Measurements from ENCODE around the gene CSTPP1. TPM values are rescaled to one million over a fixed set of nuclear protein-coding genes. Genes with fewer than 3 reads are reported as not detected.

Gene CSTPP1
- total RNA-seq, 1 donor from 2014 or later: 29.9 TPM

GRCh38 chr11:47177229-47177845 is 240.8 kb downstream of the CSTPP1 start:
- Mint-ChIP-seq H3K36me3 (ENCODE audit: low read depth) (peaks cover 37% of the 10 kb centered on the region), H3K4me1 (peaks cover 35% of the 10 kb centered on the region), H3K27me3 (no peaks in the 10 kb centered on the region), H3K9me3 (no peaks in the 10 kb centered on the region), H3K27ac (peak overlapping the region; percentile 99), H3K4me3 (peak overlapping the region; percentile 98)
- DNase-seq (no peak), ATAC-seq (ENCODE audit: low read depth) (peak; percentile 55)
- intact Hi-C loops (cut with micrococcal nuclease): loop anchor here (1.0 to 2.0 kb wide), 16 partner anchors 9 to 675 kb away; partner anchors contain the start of genes ACP2, ARHGAP1, ATG13 and CELF1
- ChIA-PET POLR2A (interaction anchor here (0.6 to 2.4 kb wide), 7 partner anchors 14 to 819 kb away, joined by 3 to 32 read pairs (median 5); partner anchors contain the start of genes ACP2 and DDB2), CTCF (interaction anchor here (0.8 to 3.7 kb wide), 9 partner anchors 9 to 276 kb away, joined by 3 to 40 read pairs (median 3); partner anchors contain the start of genes ACP2, DDB2, NR1H3 and SLC39A13)
- TF ChIP-seq, protein P1, sequence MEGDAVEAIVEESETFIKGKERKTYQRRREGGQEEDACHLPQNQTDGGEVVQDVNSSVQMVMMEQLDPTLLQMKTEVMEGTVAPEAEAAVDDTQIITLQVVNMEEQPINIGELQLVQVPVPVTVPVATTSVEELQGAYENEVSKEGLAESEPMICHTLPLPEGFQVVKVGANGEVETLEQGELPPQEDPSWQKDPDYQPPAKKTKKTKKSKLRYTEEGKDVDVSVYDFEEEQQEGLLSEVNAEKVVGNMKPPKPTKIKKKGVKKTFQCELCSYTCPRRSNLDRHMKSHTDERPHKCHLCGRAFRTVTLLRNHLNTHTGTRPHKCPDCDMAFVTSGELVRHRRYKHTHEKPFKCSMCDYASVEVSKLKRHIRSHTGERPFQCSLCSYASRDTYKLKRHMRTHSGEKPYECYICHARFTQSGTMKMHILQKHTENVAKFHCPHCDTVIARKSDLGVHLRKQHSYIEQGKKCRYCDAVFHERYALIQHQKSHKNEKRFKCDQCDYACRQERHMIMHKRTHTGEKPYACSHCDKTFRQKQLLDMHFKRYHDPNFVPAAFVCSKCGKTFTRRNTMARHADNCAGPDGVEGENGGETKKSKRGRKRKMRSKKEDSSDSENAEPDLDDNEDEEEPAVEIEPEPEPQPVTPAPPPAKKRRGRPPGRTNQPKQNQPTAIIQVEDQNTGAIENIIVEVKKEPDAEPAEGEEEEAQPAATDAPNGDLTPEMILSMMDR (IDR thresholded peaks at IDR 0.05): no peak

DNA sequence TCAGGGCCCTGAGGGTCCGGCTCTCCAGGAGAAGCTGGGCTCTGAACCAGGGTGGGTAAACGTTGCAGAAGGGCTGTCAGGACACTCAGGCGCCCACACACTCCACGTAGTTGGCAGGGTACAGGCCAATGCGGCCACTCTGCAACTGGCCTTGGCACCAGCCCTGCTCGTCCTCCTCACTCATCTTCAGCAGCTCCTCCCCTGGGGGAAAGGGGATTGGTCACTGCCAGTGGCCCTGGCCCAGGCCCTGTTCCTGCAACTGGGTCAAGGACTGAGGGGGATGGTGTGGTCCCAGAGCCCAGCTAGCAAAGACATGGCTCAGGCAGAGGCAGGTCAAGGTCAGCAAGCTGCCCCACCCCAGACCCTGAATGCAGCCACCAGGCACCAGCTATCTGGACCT is 241.3 kb downstream of the CSTPP1 start:
- Mint-ChIP-seq H3K27me3 (no peaks in the 10 kb centered on the region), H3K4me3 (peak overlapping the region; percentile 98), H3K27ac (peak overlapping the region; percentile 99), H3K4me1 (peaks cover 32% of the 10 kb centered on the region), H3K9me3 (no peaks in the 10 kb centered on the region), H3K36me3 (ENCODE audit: low read depth) (peaks cover 32% of the 10 kb centered on the region)
- ATAC-seq (ENCODE audit: low read depth) (no peak), DNase-seq (no peak)
- intact Hi-C loops (cut with micrococcal nuclease): loop anchor here (1.0 to 2.0 kb wide), 16 partner anchors 8 to 675 kb away; partner anchors contain the start of genes ACP2, ARHGAP1, ATG13 and CELF1
- TF ChIP-seq, protein P1 (IDR thresholded peaks at IDR 0.05): no peak
- ChIA-PET CTCF (interaction anchor here (0.8 to 3.7 kb wide), 9 partner anchors 9 to 276 kb away, joined by 3 to 40 read pairs (median 3); partner anchors contain the start of genes ACP2, DDB2, NR1H3 and SLC39A13), POLR2A (interaction anchor here (0.5 to 2.4 kb wide), 8 partner anchors 14 to 255 kb away, joined by 3 to 32 read pairs (median 4); partner anchors contain the start of genes ACP2 and DDB2)

DNA sequence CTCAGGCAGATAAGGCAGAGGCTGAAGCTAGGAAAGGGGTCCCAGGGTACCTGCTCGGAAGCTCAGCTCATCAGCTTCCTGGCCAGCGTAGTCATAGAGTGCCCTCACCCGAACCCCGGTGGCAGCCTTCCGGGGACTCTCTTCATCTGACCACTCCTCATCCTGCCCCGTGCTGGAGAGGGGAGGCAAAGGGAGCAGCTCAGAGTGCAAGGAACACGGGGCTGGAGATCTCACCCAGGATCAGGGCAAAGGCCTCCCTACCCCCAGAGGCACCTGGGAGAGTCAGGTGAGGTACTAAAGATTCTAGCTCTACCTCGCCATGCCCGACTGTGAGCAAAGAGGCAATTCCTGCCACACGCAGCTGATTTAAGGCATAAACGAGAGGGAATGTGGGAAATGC is 241.8 kb downstream of the CSTPP1 start:
- no peaks in the 10 kb centered on the region for H3K9me3 Mint-ChIP-seq
- peaks cover 28% of the 10 kb centered on the region for H3K36me3 Mint-ChIP-seq (ENCODE audit: low read depth)
- H3K4me1 Mint-ChIP-seq: peaks cover 32% of the 10 kb centered on the region
- intact Hi-C loops (cut with micrococcal nuclease): no loop called here
- no peak for DNase-seq
- ATAC-seq (ENCODE audit: low read depth): no peak
- H3K4me3 Mint-ChIP-seq: no peak overlapping the region
- peak overlapping the region; percentile 99 for H3K27ac Mint-ChIP-seq
- POLR2A ChIA-PET: interaction anchor here (0.5 to 2.4 kb wide), 5 partner anchors 36 to 255 kb away, joined by 3 to 32 read pairs (median 5); partner anchors contain the start of genes ACP2 and DDB2
- TF ChIP-seq, protein P1 (IDR thresholded peaks at IDR 0.05): no peak
- CTCF ChIA-PET: interaction anchor here (0.8 to 3.7 kb wide), 9 partner anchors 9 to 275 kb away, joined by 3 to 40 read pairs (median 3); partner anchors contain the start of genes ACP2, DDB2, NR1H3 and SLC39A13
- H3K27me3 Mint-ChIP-seq: peaks cover under 1% of the 10 kb centered on the region

DNA sequence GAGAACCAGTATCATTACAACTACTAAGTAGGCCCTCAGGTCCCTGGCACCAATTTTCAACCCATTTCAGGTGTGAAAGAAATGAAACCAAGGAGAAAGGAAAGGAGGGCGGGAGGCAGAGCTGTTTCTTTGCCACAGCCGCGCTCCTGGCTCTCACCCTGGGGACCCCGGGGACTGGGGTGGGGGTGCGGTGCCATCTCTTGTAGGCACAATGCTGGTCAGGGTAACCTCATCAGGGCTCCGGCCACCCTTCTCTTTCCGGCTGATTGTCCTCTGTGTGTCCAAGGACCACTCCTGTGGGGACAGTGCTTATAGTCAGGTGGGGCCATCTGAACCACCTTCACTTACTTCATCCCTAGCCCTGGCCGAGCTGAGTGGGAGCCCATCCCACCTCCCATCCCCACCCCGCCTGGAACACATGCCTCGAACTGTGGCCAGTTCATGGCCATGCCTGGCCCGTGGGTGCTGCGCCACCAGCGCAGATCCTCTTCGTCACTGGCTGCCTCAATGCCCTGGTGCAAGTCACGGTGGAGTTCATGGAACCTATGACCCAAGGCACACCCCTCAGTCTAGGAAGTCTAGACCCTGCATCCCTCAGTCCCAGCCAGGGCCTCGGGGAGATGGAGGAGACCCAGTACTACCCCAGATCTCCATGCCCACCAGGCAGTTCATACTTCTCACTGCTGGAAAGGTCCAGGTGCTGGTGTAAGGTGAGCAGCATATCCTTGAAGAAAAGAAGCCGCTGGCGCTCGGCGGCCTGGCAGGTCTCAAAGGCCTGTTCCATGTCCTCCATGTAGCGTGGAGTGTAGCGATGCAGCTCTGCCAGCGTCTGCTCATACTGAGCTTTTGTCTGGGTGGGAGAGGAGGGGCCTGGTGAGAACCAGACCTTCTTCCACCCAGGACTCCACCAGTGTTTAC is 242.4 kb downstream of the CSTPP1 start:
- TF ChIP-seq, protein P1 (IDR thresholded peaks at IDR 0.05): no peak
- ChIA-PET CTCF (interaction anchor here (0.9 to 3.7 kb wide), 11 partner anchors 8 to 275 kb away, joined by 3 to 40 read pairs (median 4); partner anchors contain the start of genes ACP2, DDB2, NR1H3 and SLC39A13), POLR2A (interaction anchor here (1.1 to 2.4 kb wide), 4 partner anchors 36 to 81 kb away, joined by 5 to 32 read pairs (median 8); partner anchors contain the start of genes ACP2 and DDB2)
- peaks cover 4% of the 10 kb centered on the region for H3K27me3 Mint-ChIP-seq
- intact Hi-C loops (cut with micrococcal nuclease): no loop called here
- no peak overlapping the region for H3K4me3 Mint-ChIP-seq
- no peak for DNase-seq
- H3K36me3 Mint-ChIP-seq (ENCODE audit: low read depth): peaks cover 21% of the 10 kb centered on the region
- H3K9me3 Mint-ChIP-seq: no peaks in the 10 kb centered on the region
- ATAC-seq (ENCODE audit: low read depth): no peak
- H3K27ac Mint-ChIP-seq: peak overlapping the region; percentile 41
- H3K4me1 Mint-ChIP-seq: peaks cover 28% of the 10 kb centered on the region
